Lung microvascular endothelial cell (primary cell): ENCODE data around the gene OR6C74. TPM values are rescaled to one million over a fixed set of nuclear protein-coding genes. Genes with fewer than 3 reads are reported as not detected.

Source experiments
- DNase-seq, 2 donors: peaks; one replicate each; pipeline versions ENCODE4 v3.0.0 to v3.0.0-alpha.2; 2010; ENCODE audit warnings: low read depth in 2 of 2
- total RNA-seq: library from RNA; depleted of rRNA; stranded (reverse); fragments of >200 nt; gene quantifications from 2 replicates; pipeline ENCODE4 v1.2.1, GENCODE V29; 2014

Gene OR6C74
- not detected in 2 replicates for total RNA-seq

DNA sequence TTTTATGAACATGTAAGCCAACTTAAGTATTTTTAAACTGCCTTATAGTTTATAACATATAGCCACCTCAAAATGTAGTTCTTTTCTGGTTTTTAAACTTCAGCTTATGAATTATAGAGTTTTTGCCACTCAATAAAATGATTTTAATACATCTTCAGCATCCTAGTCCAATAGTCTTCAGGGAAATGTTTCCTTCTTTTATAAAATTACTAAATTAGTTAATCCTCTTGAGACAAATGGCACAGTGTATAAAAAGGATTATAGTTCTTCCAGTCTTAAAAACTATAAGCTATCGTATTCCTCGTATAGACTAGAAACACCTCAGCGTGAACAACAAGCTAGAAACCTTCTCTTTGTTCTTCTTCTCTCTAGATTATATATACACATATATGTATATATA lies at the start of gene OR6C74:
TSS of gene OR6C74 (plus strand) at position 301 of the 400 bp plus-strand sequence. CDS start 2,679 bp downstream, outside the sequence.
- no peak for DNase-seq

DNA sequence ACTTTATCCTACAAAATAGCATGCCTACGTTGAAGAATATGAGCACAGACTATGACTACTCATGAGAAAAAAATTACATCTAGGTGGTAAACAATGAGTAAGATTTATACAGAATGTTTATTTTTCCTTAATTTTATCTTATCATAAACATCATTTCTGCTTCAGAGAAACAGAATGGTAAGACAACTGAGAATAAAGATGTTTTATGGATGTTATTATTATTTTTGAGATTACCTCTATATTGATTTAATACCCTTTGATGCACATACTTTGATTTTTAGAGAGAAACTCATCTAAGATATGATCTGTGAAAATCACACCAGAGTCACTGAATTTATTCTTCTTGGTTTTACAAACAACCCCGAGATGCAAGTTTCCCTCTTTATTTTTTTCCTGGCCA lies 23.7 kb upstream of the OR6C74 start, which contains the start of gene OR10A7:
TSS of gene OR10A7 (plus strand) at position 301 of the 400 bp plus-strand sequence. CDS start at position 301, 0 bp downstream.
- DNase-seq, result no peak

DNA sequence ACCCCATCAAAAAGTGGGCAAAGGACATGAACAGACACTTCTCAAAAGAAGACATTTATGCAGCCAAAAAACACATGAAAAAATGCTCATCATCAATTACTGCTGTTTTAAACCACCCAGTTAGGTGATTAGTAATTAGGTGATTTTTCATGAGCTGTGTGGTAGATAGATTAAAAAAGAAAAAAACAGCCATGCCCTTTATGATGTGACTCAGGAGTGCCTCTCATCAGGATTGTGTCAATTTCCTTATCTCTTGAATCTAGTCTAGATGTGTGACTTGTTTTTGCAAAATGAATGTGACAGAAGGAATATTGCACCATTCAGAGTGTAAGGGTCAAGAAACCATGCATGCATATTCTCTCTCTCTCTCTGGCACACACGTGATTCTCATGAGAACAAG lies 17.9 kb upstream of the OR6C74 start:
- DNase-seq, result no peak

DNA sequence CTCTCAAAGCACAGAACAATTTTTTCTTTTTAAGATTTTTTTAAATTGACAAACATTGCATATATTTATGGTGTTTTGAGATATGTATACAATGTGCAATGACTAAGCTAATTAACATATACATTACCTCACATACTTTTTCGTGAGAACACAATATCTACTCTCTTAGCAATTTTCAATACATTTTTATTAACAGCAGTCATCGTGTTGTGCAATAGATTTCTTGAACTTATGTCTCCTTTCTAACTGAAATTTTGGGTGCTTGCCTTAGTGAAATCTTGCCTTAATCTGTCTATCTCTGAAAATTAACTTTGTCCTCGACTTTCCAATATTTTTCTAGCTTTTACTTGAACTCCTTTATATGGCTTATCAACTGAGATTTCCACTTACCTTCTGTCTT lies 16.8 kb upstream of the OR6C74 start:
- no peak for DNase-seq

DNA sequence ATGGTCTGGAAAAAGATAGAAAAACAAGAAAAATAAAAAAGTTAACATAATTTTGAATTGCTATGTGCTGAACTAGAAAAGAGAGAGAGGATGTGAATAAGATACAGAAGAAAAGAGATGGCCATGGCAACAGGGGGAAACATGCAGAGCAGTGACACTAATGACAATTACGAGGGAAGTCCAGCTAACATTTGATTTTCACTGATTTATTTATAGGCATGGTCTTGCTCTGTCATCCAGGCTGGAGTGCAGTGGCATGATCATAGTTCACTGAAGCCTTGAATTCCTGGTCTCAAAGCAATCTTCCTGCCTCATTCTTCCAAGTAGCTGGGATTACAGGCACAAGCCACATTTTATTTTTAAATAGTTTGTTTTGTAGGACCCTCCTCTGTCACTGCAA lies 1.8 kb downstream of the OR6C74 start:
- DNase-seq, result no peak

DNA sequence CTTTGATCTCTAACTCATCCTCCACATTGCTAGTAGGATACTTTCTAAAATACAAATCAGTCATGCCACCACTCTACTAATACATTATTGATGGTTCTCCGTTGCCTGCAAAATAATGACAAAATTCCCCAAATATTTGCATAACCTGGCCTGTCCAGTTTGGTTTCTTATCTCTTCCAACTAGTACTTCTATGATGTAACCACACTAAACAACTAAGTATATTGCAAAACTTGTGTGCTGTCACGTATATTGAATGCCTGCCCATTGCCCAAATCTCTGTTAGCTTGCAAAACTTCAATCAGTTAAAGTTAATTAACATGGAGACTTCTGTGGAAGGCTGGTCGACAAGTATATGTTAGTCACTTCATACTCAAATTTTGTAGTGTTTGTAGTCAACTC lies 6.5 kb downstream of the OR6C74 start:
- DNase-seq, result no peak

DNA sequence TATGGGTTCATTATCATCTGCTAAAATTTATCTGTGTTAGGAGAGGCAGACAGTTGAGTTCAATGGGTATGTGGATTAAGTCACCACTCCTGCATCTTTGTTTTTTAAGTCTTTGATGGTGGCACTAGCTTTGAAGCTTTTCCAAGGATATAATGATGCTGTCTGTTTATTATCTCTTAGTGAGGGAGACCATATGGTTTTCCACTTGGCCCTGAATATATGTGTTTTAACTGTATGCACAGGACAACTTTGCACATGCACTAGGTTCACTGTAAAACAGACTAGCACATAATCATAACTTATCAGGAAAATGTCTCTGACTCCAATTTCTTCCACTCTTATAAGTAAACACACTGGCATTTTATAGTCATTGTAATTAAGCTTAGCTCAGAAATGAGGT lies 8.9 kb downstream of the OR6C74 start:
- no peak for DNase-seq

DNA sequence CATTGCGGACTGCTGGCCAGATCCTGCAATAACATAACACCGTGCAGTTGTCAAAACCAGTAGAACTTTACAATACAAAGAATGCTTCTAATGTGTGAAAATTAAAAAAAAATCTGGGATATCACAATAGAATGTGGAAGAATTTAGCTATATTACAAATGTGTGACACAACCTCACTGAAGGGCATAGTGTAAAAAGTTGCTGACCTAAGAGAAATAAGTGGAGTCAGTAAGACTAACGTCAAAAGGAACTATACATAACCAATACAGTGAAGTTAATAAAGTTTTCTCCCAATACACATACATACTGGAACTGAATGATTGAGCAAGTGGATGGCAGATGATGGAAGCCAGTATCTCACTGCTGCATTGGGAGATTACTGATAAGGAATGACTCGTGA lies 12.4 kb downstream of the OR6C74 start:
- no peak for DNase-seq

DNA sequence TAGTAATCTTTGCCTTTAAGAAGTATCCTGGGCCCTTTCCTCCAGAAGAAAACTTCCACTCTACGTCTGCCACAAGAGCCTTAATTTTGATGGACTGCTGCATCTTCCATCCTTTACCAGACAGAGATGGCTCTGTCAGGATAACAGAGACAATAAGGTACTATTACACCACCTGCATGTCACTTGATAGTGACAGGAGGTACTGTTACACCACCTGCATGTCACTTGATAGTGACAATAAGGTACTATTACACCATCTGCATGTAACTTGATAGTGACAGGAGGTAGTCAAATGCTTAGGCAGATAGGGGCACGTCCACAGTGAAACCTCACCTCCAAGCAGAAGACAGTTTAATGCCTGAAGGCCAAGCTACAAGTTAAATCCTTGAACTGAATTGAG lies 13.9 kb downstream of the OR6C74 start:
- DNase-seq, result no peak

DNA sequence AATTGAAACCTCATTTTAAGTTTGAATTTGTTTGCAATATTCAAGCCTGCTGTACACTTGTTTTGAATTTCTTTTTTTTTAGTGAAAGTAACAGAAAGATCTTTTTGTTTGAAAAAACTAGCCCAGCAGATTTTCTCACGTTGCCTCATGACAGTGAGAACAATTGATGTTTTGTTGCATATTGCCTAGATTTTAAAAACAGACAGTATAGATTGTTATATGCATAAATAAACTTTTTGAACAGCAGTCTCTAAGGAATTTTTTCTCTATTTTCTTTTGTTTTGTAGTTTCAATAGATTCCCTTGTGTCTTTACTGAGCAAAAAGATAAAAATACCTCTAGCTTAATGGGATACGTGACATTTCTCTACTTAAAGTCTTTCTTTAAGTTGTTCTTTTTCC lies 36.6 kb downstream of the OR6C74 start:
- DNase-seq, result no peak

DNA sequence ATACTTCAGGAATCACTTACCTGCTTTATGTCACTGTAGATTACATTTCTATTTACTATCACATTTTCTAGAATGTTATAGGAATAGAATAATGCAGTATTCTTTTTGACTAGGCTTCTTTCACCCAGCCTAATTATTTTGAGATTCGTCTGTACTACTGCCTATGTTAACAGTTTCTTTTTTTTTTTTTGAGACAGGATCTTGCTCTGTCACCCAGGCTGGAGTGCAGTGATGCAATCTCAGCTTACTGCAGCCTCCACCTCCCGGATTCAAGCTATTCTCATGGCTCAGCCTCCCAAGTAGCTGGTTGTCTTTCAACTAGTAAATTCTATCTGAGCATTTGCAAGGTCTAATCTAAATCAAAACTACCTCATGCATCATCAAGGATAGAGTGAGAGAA lies 45.6 kb downstream of the OR6C74 start:
- no peak for DNase-seq

Other genes with a start within 250 kb of the OR6C74 start
- not detected in 2 replicates for gene NEUROD4, start 224.6 kb upstream of the OR6C74 start, total RNA-seq
- not detected in 2 replicates for gene OR9K2, start 118.2 kb upstream of the OR6C74 start, total RNA-seq
- gene OR10A7, start 23.6 kb upstream of the OR6C74 start, total RNA-seq, result not detected in 2 replicates
- gene OR6C6, start 52.0 kb downstream of the OR6C74 start, total RNA-seq, result not detected in 2 replicates
- gene OR6C1, start 69.7 kb downstream of the OR6C74 start, total RNA-seq, result not detected in 2 replicates
- not detected in 2 replicates for gene OR6C3, start 86.1 kb downstream of the OR6C74 start, total RNA-seq
- gene OR6C75, start 118.4 kb downstream of the OR6C74 start, total RNA-seq, result not detected in 2 replicates
- not detected in 2 replicates for gene OR6C65, start 155.9 kb downstream of the OR6C74 start, total RNA-seq
- gene OR6C76, start 181.6 kb downstream of the OR6C74 start, total RNA-seq, result not detected in 2 replicates
- not detected in 2 replicates for gene OR6C2, start 199.5 kb downstream of the OR6C74 start, total RNA-seq
- not detected in 2 replicates for gene OR6C70, start 225.5 kb downstream of the OR6C74 start, total RNA-seq
- not detected in 2 replicates for gene OR6C68, start 247.8 kb downstream of the OR6C74 start, total RNA-seq